SJSA1 (cell line): ENCODE results near the gene WSCD2. TPM values are rescaled to one million over a fixed set of nuclear protein-coding genes. Genes with fewer than 3 reads are reported as not detected.

Experiments
- DNase-seq, 2 experiments: peaks; one replicate each; pipeline ENCODE4 v3.0.0-alpha.2; 2015 to 2020; ENCODE audit warnings: low spot score in 2 of 2, low read depth in 1 of 2
- H3K27ac ChIP-seq: fragments of 250-450 bp; sonication (Bioruptor Pico); 2 replicates; pipeline ENCODE4 v1.5.1; 2020; ENCODE audit warnings: mild to moderate bottlenecking, moderate library complexity
- H3K27me3 ChIP-seq: fragments of 250-450 bp; sonication (Bioruptor Pico); replicated peaks from 2 replicates; pipeline ENCODE4 v1.5.1; 2020; ENCODE audit warnings: mild to moderate bottlenecking, moderate library complexity
- H3K36me3 ChIP-seq: fragments of 250-450 bp; sonication (Bioruptor Pico); 2 replicates; pipeline ENCODE4 v1.5.1; 2020; ENCODE audit warnings: mild to moderate bottlenecking
- H3K4me1 ChIP-seq: fragments of 250-450 bp; sonication (Bioruptor Pico); replicated peaks from 2 replicates; pipeline ENCODE4 v1.6.1; 2021; ENCODE audit warnings: mild to moderate bottlenecking
- H3K4me3 ChIP-seq: fragments of 250-450 bp; sonication (Bioruptor Pico); 2 replicates; pipeline ENCODE4 v1.5.1; 2020; ENCODE audit warnings: mild to moderate bottlenecking
- H3K9me3 ChIP-seq: fragments of 250-450 bp; sonication (Bioruptor Pico); replicated peaks from 2 replicates; pipeline ENCODE4 v1.5.1; 2020; ENCODE audit warnings: mild to moderate bottlenecking
- total RNA-seq: library from RNA; depleted of rRNA; stranded (reverse); fragments of >200 nt; shearing (Covaris generic); gene quantifications from 2 replicates; pipeline ENCODE4 v1.2.3, GENCODE V29; 2014

The WSCD2 gene
- total RNA-seq, 1 experiment from 2014 or later: not detected

DNA sequence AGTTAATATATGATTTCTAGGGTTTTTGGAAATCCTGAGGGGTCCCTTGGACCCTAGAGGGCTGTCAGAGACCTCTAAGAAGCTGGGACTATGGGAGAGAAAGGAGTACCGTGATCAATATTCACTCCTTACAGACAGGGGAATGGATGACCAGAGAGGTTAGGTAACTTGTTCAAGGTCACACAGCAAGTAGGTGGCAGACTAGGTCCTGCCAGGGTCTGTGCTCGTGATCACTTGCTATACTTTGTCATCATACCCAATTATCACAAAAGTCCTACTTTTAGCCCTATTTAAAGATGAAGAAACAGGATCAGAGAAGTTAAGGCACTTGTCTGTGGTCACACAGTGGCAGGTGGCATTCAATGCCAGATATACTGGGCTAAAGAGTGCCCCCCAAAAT, 42.9 kb downstream of the WSCD2 start:
- H3K36me3 ChIP-seq: no peaks in the 10 kb centered on the region
- DNase-seq: no peak
- H3K4me3 ChIP-seq: no peak overlapping the region
- no peaks in the 10 kb centered on the region for H3K9me3 ChIP-seq
- H3K4me1 ChIP-seq: no peaks in the 10 kb centered on the region
- H3K27me3 ChIP-seq: no peaks in the 10 kb centered on the region
- no peak overlapping the region for H3K27ac ChIP-seq

DNA sequence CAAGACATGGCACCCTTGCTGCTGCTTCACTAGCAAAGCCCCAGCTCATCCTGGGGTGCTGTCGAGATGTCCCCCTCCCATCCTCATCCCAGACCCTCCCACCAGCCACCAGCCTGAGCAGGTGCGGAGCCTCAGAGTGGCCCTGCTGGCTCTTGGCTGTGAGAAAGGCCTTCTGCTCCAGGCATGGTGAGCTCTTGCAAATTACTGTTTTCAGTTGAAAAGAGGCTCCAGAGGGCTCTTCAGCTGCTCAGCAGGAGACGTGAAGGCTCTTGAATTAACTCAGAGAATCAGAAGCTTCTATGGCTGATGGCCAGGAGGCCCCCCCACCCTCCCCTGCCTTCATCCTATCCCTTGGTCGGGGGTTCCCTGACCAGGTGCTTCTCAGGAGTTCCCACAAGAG, 44.1 kb downstream of the WSCD2 start:
- DNase-seq: no peak
- H3K36me3 ChIP-seq: no peaks in the 10 kb centered on the region
- no peaks in the 10 kb centered on the region for H3K27me3 ChIP-seq
- no peaks in the 10 kb centered on the region for H3K9me3 ChIP-seq
- H3K4me1 ChIP-seq: no peaks in the 10 kb centered on the region
- H3K4me3 ChIP-seq: no peak overlapping the region
- H3K27ac ChIP-seq: no peak overlapping the region

DNA sequence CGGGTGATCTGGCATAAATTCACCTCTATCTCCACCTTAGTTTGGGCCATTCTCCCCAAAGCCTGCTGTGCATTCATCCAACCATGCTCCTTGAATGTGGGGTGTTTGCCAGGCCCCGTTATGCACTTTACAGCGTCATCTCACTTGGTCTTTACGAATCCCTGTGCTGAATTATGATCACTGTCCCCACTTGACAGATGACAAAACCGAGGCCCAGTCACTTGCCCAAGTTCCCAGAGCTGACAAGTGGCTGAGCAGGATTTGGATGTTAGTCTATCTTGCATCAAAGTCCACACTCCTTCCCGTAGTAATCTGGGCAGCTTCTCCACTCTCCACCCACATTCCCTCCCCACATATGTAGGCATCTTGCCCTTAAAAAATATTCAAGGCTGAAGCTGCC, 44.8 kb downstream of the WSCD2 start:
- DNase-seq: no peak
- no peak overlapping the region for H3K4me3 ChIP-seq

DNA sequence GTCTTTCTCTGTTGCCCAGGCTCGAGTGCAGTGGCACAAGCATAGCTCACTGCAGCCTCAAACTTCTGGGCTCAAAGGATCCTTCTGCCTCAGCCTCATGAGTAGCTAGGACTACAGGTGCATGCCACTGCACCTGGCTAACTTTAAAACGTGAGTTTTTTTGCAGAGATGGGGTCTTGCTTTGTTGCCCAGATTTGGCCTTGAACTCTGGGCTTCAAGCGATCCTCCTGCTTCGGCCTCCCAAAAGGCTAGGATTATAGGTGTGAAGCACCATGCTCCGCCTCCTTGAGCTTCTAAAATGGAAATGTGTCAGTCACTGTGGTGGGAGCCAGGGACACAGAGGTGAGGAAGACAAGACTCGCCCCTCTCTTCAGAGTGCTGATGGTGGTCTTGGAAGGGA, 45.6 kb downstream of the WSCD2 start:
- Histone ChIP-seq H3K27me3 (no peaks in the 10 kb centered on the region), H3K36me3 (no peaks in the 10 kb centered on the region), H3K4me1 (no peaks in the 10 kb centered on the region), H3K27ac (no peak overlapping the region), H3K4me3 (no peak overlapping the region), H3K9me3 (no peaks in the 10 kb centered on the region)
- no peak for DNase-seq

More for the DNA sequence above, 44.8 kb downstream of the WSCD2 start:
- no peaks in the 10 kb centered on the region for H3K9me3 ChIP-seq
- H3K27me3 ChIP-seq: no peaks in the 10 kb centered on the region
- no peak overlapping the region for H3K27ac ChIP-seq
- no peaks in the 10 kb centered on the region for H3K4me1 ChIP-seq
- H3K36me3 ChIP-seq: no peaks in the 10 kb centered on the region

DNA sequence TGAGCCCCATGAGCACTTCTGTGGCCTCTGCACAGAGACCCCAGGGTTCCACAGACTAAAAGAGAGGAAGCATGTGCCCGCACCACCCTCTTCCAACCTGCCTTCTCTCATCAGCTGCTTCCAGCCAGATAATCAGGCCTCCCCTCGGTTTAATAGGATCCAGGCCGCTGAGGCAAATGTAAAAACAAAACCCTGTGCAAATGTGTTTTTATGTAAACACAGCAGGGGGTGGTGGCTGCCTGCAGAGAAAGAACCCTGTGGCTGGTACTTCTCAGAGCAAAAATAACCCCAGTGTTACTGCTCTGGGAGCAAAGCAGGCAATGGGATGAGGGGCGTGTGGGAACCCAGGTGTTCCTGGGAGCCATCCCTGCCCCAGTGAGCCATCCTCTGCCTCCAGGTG, 46.2 kb downstream of the WSCD2 start:
- Histone ChIP-seq H3K36me3 (no peaks in the 10 kb centered on the region), H3K27ac (no peak overlapping the region), H3K27me3 (no peaks in the 10 kb centered on the region), H3K4me1 (no peaks in the 10 kb centered on the region), H3K9me3 (no peaks in the 10 kb centered on the region), H3K4me3 (no peak overlapping the region)
- DNase-seq: no peak

DNA sequence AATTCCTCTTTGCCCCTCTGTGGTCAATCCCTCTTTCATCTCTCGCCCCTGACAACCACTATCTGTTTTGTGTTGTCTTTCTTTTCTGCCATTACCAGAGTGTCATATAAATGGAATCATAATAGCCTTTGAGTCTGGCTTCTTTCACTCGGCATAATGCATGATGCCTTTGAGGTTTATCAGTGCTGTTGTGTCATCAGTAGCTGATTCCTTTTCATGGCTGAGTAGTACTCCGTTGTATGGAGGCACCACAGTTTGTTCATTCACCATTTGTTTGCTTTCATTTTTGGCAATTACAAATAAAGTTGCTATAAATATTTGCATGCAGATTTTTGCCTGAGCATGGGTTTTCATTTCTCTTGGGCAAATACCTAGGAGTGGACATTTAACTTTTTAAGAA, 47.2 kb downstream of the WSCD2 start:
- Histone ChIP-seq H3K27ac (no peak overlapping the region), H3K4me3 (no peak overlapping the region), H3K4me1 (no peaks in the 10 kb centered on the region), H3K9me3 (no peaks in the 10 kb centered on the region), H3K36me3 (no peaks in the 10 kb centered on the region), H3K27me3 (no peaks in the 10 kb centered on the region)
- no peak for DNase-seq

DNA sequence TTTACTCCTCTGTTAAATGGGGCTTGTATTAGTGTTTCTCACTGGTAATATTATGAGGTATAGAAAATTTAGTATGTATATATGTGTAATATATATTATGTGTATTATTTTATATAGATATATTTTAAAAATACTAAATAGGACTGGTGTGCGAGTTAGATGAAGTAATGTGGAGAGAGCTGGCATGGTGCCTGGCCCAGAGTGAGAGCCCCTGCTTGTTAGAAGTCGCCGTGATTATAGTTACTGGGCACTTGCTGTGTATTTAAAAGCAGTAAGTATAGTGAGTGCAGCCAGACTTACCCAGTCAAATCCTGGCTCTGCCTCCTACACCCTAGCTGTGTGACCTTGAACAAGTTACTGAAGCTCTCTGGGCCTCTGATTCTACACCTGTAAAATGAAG, 48.0 kb downstream of the WSCD2 start:
- no peak overlapping the region for H3K27ac ChIP-seq
- no peaks in the 10 kb centered on the region; the same call in 1 of the 2 replicates for H3K27me3 ChIP-seq
- H3K4me1 ChIP-seq: no peaks in the 10 kb centered on the region
- H3K9me3 ChIP-seq: no peaks in the 10 kb centered on the region
- DNase-seq: no peak
- H3K36me3 ChIP-seq: no peaks in the 10 kb centered on the region
- no peak overlapping the region for H3K4me3 ChIP-seq

DNA sequence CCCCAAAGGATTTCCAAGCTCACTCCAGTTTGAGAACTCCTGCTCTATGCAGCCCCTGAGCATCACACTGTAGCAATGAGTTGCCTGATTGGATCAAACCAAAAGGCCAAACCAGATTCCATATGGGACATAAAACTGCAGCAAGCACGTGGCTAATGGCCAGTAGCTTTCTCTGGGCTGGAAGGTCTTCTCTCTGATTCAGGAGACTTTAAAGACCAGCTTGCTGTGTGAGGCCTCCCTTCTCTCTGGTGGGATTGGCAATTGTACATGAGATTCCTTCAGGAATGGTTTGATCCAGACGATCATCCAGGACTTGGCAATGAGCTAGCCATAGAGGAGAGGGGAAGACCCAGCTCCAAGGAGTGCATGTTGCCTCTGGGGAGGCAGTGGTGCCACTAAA, 50.2 kb downstream of the WSCD2 start:
- Histone ChIP-seq H3K27me3 (no peaks in the 10 kb centered on the region; the same call in 1 of the 2 replicates), H3K4me1 (no peaks in the 10 kb centered on the region), H3K9me3 (no peaks in the 10 kb centered on the region), H3K36me3 (no peaks in the 10 kb centered on the region), H3K4me3 (no peak overlapping the region), H3K27ac (no peak overlapping the region)
- DNase-seq: no peak

DNA sequence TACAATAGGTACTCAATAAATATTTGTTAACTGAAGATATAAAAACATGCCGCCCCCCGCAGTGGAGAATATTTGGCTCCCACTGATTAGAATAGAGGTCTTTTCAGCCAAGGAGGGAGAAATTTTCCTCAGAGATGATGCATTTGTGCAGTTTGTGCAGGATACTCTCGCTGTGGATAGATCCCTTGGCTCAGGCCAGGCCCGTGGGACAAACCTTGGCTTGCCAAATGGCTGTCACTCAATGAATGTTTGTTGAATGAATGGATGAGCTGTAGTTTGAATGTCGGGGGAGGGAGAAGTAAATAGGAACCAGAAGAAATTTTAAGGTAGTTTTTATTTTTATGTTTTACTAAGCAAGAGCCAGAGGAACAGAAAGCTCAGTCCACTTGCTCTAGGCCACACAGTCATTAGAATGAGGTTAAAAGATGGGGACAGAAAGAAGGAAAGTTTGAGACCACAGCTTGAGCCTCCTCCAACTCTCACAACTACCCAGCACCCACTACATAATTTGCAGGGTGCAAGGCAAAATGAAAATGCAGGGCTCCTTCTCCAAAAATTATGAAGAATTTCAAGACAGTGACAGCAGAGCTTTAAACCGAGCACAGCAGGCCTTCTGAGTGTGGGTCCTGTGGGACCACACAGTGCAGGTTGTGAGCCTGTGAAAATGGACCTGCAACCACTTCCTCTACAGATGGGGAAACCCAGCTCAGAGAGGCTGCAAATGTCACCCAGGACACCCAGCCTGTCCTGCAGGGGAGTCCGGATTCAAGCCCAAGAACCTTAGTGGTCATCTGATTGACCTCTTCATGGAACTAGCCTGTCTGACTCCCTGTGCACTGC, 51.4 kb downstream of the WSCD2 start:
- DNase-seq: no peak
- Histone ChIP-seq H3K9me3 (no peaks in the 10 kb centered on the region), H3K4me3 (no peak overlapping the region), H3K27me3 (no peaks in the 10 kb centered on the region; the same call in 1 of the 2 replicates), H3K4me1 (no peaks in the 10 kb centered on the region), H3K36me3 (no peaks in the 10 kb centered on the region), H3K27ac (no peak overlapping the region)

DNA sequence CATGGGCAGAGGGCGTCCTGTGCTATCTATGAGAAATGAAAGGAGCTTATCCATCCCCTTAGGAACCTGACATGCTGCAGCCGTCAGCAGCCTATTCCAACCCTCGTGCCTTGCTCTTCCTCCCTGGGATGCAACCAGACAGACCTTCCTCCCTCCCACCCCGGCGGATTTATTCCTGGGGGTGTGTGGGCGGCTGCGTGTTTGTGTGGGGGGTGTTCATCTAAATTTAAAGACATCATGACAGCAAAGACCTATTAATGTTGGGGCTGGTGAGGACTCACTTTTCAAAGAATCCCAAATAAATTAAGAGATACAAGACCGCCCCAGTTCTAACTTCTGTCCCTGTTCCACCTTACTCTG, 52.0 kb downstream of the WSCD2 start:
- Histone ChIP-seq H3K27ac (no peak overlapping the region), H3K4me3 (no peak overlapping the region), H3K36me3 (no peaks in the 10 kb centered on the region), H3K27me3 (no peaks in the 10 kb centered on the region; the same call in 1 of the 2 replicates), H3K9me3 (no peaks in the 10 kb centered on the region), H3K4me1 (no peaks in the 10 kb centered on the region)
- no peak for DNase-seq

DNA sequence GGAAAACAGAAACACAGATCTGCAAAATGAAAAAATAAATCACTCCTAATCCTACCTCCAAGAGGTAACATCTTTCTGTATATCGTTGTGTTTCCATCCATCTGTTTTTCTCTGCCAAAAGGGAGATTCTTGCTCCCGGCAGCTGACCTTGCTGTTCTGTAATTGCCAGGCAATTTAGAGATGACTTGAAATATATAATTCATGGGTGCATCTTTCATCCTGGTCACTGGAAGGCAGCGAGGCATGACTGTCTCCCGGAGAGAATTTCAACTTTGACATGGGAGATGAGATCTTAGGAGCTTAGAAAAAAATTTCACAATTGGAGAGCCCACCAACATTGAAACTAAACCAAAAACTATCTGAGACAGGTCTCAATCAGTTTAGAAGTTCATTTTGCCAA, 53.0 kb downstream of the WSCD2 start:
- Histone ChIP-seq H3K27ac (no peak overlapping the region), H3K9me3 (no peaks in the 10 kb centered on the region), H3K36me3 (no peaks in the 10 kb centered on the region), H3K4me1 (no peaks in the 10 kb centered on the region), H3K4me3 (no peak overlapping the region), H3K27me3 (no peaks in the 10 kb centered on the region; the same call in 1 of the 2 replicates)
- no peak for DNase-seq

DNA sequence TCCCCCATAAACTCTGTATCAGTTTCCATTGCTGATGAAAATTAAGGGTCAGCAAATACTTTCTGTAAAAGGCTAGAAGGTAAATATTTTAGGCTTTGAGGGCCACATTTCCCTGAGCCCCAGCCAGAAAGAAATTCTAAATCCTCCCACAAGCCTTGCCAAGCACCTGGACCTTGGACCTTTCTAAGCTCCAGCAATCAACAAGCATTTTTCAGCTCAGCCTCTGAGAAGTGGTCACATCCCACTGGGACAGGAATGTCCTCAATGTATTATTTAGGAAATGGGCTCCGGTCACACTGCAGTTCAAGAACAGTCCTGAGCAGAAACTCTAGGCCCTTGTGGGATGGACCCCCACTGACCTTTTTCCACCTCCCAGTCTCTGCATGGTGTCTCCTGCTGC, 55.9 kb downstream of the WSCD2 start:
- DNase-seq: no peak
- Histone ChIP-seq H3K4me1 (no peaks in the 10 kb centered on the region), H3K9me3 (no peaks in the 10 kb centered on the region), H3K4me3 (no peak overlapping the region), H3K27me3 (no peaks in the 10 kb centered on the region; the same call in 1 of the 2 replicates), H3K36me3 (no peaks in the 10 kb centered on the region), H3K27ac (no peak overlapping the region)

DNA sequence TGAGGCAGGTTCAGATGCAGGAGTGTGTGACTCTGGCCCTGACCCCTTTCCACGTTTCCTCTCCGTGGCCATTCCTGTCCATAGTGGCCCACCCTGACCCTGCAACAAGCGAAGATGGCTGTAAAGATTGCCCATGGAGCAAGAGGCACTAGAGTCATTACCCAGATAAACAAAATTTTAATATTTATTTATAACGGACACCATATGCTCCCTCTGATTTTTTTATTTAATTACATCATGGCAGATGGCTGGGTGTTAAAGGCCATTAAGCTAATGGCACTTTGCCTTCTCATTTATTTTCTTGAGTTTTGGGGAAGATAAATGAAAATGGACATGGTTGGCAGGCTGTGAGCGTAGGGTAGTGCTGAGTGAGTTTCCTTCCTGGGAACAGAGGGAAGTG, 58.7 kb downstream of the WSCD2 start:
- Histone ChIP-seq H3K27ac (no peak overlapping the region), H3K4me3 (no peak overlapping the region)
- no peak for DNase-seq

DNA sequence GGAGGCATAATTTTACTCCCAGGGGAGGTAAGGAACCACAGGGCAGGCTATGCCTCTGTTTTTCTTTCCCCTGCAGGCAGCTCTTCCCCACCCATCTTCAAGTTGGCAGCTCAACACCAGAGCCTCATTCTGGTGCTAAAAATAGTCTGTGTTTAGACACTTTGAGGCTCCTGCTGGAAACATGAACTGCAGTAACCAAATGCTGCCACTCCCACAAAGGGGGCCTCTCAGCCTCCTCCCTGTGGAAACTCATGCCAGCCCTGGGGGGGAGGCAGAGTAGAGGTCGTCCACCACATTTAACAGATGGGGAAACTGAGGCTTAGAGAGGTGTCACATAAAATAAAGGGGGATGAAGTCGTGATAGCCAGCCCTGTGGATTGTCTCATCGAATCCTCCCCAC, 61.4 kb downstream of the WSCD2 start:
- Histone ChIP-seq H3K27me3 (no peaks in the 10 kb centered on the region; the same call in 1 of the 2 replicates), H3K27ac (no peak overlapping the region), H3K36me3 (no peaks in the 10 kb centered on the region), H3K4me1 (no peaks in the 10 kb centered on the region), H3K9me3 (no peaks in the 10 kb centered on the region), H3K4me3 (no peak overlapping the region)
- DNase-seq: no peak

More for the DNA sequence above, 58.7 kb downstream of the WSCD2 start:
- Histone ChIP-seq H3K4me1 (no peaks in the 10 kb centered on the region), H3K9me3 (no peaks in the 10 kb centered on the region), H3K36me3 (no peaks in the 10 kb centered on the region), H3K27me3 (no peaks in the 10 kb centered on the region; the same call in 1 of the 2 replicates)

DNA sequence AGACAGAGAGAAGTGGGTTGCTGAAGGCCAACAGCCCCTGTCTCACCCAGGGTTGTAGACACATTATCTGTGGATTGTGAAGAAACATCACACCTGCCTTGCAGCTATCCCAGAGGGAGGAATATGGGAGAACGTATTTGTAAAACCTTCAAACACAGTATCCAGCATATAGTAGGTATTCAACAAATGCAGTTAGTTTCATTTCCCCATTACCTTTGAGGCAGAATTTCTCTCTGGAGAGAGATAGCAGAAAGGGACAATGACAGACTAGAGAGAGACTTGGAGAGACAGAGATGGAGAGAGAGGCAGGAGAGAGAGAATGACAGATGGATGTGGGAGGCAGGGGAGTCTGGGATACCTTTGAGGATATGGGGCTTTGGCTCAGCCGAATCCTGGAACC, 62.0 kb downstream of the WSCD2 start:
- Histone ChIP-seq H3K4me1 (no peaks in the 10 kb centered on the region), H3K27ac (no peak overlapping the region)
- no peak for DNase-seq

More for the DNA sequence above, 62.0 kb downstream of the WSCD2 start:
- Histone ChIP-seq H3K4me3 (no peak overlapping the region), H3K36me3 (no peaks in the 10 kb centered on the region), H3K9me3 (no peaks in the 10 kb centered on the region), H3K27me3 (no peaks in the 10 kb centered on the region; the same call in 1 of the 2 replicates)
